Peyer's patch (tissue), 4 donors: Measurements from ENCODE around the gene TECPR2.

Source experiments
- POLR2A ChIP-seq, 2 donors: fragments of 450-650 bp; IDR thresholded peaks; one replicate each; pipeline ENCODE4 v1.5.1; 2017; ENCODE audit warnings: antibody characterized with exemption in 2 of 2, mild to moderate bottlenecking in 2 of 2, moderate library complexity in 2 of 2
- TF ChIP-seq, protein P1 (sequence below), 6 experiments: fragments of 450-650 bp in 4 of 6; fragments of 200-600 bp in 2 of 6; sonication (generic) in 1 of 6; IDR thresholded peaks; one replicate each; pipeline ENCODE4 v1.5.1; 2017 to 2019; ENCODE audit warnings: antibody characterized with exemption in 6 of 6, mild to moderate bottlenecking in 3 of 6, moderate library complexity in 1 of 6

DNA sequence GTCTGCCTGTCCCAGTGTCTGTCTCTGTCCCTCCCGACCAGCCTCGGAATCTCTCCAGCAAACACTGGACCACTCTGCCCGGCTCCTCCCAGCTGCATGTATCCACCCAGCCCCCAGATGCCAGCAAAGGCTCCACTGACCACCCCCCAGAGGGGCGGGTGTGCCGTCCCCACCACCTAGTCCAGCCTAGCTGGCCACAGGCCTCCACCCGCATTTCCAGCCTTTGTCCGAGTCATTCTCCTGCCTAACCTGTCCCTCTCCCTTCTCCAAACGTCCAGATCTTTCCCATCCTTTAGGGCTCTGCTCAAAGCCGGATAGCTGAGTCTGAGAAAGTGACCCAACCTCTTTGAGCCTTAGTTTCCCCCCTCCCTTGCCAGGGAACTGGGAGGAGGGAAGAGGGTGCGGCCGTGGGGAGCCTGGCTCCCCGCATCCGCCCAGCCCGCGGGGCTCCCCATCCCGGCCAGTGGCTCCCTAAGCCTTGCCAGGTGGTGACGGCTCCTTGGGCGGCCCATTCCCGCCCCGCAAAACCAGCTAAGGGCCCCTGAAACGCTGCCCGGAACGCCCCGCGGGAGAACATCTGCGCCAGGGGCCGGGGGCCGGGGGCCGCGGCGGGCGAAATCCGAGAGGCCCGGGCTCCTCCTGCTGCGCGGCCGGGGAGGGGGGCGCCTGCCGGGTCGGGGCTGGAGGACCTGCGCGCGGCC is 181.5 kb downstream of the TECPR2 start:
- TF ChIP-seq, protein P1, sequence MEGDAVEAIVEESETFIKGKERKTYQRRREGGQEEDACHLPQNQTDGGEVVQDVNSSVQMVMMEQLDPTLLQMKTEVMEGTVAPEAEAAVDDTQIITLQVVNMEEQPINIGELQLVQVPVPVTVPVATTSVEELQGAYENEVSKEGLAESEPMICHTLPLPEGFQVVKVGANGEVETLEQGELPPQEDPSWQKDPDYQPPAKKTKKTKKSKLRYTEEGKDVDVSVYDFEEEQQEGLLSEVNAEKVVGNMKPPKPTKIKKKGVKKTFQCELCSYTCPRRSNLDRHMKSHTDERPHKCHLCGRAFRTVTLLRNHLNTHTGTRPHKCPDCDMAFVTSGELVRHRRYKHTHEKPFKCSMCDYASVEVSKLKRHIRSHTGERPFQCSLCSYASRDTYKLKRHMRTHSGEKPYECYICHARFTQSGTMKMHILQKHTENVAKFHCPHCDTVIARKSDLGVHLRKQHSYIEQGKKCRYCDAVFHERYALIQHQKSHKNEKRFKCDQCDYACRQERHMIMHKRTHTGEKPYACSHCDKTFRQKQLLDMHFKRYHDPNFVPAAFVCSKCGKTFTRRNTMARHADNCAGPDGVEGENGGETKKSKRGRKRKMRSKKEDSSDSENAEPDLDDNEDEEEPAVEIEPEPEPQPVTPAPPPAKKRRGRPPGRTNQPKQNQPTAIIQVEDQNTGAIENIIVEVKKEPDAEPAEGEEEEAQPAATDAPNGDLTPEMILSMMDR (IDR thresholded peaks at IDR 0.05) = no peak
- TF ChIP-seq POLR2A (IDR thresholded peaks at IDR 0.05) = no peak
